Muscle of arm (tissue), 14 donors: ENCODE data around the gene SHKBP1. TPM values are rescaled to one million over a fixed set of nuclear protein-coding genes. Genes with fewer than 3 reads are reported as not detected.
"Not testable (repeated sequence)": the region's sequence is repeated elsewhere in the genome, so short reads cannot be mapped to it uniquely, and the experiment has no call there.

ENCODE experiments used
- DNase-seq: peaks from one replicate; pipeline ENCODE4 v3.0.0-alpha.2; 2013
- long read RNA-seq, 11 donors: transcript quantifications; one replicate each; lab custom pipeline, GENCODE V29; 2026
- polyA plus RNA-seq, 12 donors: library from polyadenylated mRNA; unstranded; fragments of 120-200 nt; gene quantifications; one replicate each; pipeline ENCODE4 v1.2.1, GENCODE V29; 2013; ENCODE audit not compliant: insufficient read length in 12 of 12

The SHKBP1 gene, protein sequence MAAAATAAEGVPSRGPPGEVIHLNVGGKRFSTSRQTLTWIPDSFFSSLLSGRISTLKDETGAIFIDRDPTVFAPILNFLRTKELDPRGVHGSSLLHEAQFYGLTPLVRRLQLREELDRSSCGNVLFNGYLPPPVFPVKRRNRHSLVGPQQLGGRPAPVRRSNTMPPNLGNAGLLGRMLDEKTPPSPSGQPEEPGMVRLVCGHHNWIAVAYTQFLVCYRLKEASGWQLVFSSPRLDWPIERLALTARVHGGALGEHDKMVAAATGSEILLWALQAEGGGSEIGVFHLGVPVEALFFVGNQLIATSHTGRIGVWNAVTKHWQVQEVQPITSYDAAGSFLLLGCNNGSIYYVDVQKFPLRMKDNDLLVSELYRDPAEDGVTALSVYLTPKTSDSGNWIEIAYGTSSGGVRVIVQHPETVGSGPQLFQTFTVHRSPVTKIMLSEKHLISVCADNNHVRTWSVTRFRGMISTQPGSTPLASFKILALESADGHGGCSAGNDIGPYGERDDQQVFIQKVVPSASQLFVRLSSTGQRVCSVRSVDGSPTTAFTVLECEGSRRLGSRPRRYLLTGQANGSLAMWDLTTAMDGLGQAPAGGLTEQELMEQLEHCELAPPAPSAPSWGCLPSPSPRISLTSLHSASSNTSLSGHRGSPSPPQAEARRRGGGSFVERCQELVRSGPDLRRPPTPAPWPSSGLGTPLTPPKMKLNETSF
- 100 to 1,000 TPM in 1 of 12 donors, 10 to 100 TPM in 10, not detected in 1; 12.8 to 160 (median 19.1) TPM for polyA plus RNA-seq
- long read RNA-seq, donor 1, transcript SHKBP1-201 (18 exons, 2,363 nt), result major isoform, 5 of 9 reads
- long read RNA-seq, donor 1, partial matches to known transcripts, result 0 of 9 reads
- long read RNA-seq, donor 1, other reads (novel, unspliced or antisense), result 0 of 9 reads
- long read RNA-seq, donor 2, partial matches to known transcripts, result 0 of 3 reads
- long read RNA-seq, donor 2, other reads (novel, unspliced or antisense), result 0 of 3 reads
- long read RNA-seq, donor 3, result 0 reads
- long read RNA-seq, donor 4, partial matches to known transcripts, result 0 of 2 reads
- long read RNA-seq, donor 4, other reads (novel, unspliced or antisense), result 0 of 2 reads
- long read RNA-seq, donor 5, transcript SHKBP1-201 (18 exons, 2,363 nt), result major isoform, 7 of 8 reads
- long read RNA-seq, donor 5, partial matches to known transcripts, result 0 of 8 reads
- long read RNA-seq, donor 5, other reads (novel, unspliced or antisense), result 0 of 8 reads
- long read RNA-seq, donor 6, transcript SHKBP1-201 (18 exons, 2,363 nt), result major isoform, 5 of 5 reads
- long read RNA-seq, donor 6, partial matches to known transcripts, result 0 of 5 reads
- long read RNA-seq, donor 6, other reads (novel, unspliced or antisense), result 0 of 5 reads
- long read RNA-seq, donor 7, result 0 reads
- long read RNA-seq, donor 8, partial matches to known transcripts, result 0 of 3 reads
- long read RNA-seq, donor 8, other reads (novel, unspliced or antisense), result 0 of 3 reads
- long read RNA-seq, donor 9, partial matches to known transcripts, result 0 of 2 reads
- long read RNA-seq, donor 9, other reads (novel, unspliced or antisense), result 0 of 2 reads
- long read RNA-seq, donor 10, partial matches to known transcripts, result 0 of 2 reads
- long read RNA-seq, donor 10, other reads (novel, unspliced or antisense), result 0 of 2 reads
- long read RNA-seq, donor 11, partial matches to known transcripts, result 0 of 1 reads
- long read RNA-seq, donor 11, other reads (novel, unspliced or antisense), result 0 of 1 reads

DNA sequence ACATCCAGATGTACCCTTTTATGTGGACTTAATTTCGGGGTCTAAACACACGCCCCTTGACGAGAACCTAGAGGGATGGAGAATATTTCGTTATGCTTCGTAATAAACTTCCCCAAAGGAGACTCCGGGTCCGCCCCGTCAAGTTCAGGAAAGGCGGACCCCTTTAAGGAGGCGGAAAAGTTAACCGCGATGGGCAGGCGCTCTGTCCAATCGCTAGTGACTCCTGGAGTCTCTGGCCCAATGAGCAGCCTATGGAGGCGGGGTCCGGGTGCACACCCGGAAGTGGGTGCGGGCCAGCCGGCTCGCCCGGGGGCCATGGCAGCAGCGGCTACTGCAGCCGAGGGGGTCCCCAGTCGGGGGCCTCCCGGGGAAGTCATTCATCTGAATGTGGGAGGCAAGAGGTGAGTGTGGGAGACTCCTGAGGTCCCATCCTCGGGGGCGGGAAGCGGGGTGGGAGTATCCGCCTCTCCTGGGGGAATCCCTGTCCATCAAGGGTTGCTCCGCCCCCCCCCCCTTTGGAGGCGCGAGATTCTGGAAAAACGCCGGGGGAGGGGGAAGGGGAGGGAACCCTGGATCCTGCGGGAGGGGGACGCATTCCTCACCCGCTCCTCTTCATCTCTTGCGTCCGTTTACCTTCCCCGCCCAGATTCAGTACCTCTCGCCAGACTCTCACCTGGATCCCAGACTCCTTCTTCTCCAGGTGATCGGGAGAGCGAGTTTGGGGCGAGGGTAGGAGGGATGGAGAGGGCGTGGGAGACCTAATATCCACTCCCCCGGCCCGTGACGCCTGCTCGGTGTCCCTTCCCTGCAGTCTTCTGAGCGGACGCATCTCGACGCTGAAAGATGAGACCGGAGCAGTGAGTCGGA, at the start of gene SHKBP1:
SHKBP1 (plus strand) TSS at position 289 of the 867 bp plus-strand sequence; CDS start at position 316, 27 bp downstream.
- peak; percentile 97 for DNase-seq

DNA sequence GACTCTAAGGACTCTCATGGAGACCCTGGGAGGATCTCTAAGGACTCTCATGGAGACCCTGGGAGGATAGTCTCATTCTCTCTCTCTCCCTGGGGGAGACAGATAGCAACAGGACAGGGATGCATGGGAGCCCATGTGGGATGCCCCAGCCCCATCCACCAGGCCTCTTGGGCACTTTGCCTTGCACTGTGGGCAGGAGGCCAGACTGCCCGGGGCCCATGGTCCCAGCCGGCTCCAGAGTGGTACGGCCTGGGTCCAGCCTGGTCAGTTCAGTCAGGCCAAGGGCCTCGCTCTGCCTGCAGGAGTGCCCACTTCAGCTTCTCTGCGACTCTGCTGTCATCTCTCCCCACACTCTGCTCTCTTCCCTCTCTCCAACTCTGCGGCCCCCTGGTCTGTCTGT, 48.6 kb upstream of the SHKBP1 start:
- DNase-seq, result no peak

DNA sequence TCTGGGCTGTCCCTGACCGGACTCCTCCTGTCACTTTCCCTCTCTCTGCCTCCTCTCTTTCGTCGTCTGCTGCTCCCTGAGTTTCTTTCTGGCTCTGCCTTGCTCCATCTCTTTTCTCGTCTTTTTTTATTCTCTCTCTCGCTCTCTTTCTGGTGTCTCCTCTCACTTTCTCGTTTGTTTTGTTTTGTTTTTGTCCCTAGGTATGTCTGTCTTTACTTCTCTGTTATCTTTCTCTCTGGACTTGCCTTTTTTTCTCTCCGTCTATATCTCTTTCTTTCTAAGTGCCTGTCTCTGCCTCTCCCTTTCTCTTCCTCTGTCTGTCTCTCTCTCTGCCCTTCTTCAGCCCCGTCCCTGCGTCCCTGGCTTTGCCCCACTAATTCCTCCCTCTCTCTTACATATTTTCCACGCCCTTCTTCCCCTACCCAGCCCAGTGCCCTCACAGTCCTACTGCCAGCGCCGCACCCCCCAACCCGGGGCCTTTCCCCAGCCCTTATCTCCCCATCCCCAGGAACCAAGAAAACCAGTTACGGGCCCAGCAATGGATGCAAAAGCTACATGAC, 48.1 kb upstream of the SHKBP1 start:
- DNase-seq, result no peak

DNA sequence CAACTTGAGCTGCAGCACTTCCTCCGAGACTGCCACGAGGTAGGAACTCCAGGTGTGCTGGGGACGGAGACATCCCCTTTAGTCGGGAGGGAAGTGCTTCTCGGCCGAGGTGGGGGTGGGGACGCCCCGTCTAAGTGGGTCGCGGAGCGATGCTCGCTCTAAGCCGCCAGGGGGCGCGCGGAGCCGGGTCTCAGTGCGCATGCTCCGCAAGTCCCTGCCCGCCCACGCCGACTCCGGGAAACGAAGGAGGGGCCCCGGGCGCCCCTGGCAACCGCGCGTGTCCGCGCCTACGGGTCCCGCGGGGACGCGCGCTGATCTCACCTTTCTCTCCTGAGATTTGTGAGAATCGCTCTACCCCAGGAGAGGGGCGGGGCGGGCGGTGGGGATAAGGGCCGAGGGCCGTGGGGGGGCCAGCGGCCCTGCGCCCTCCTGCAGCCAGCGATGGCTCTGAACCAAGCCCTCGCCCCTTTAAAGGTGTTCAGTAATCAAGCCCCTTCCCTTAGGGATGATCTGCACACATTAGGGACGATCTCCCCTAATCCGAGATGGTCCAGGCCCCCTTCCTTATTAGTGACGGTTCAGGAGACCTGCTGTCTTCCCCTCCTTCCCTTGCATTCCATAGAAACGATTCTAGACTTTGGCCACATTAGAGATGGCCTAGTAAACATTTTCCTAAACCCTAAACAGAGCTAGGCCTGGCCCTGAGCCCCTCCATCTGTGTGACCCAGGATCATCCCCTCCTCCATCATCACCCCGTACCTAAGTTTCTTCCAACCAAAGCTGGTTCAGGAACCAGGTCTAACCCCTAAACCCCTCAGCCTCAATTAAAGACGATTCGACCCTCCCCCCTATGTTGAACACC, 47.3 kb upstream of the SHKBP1 start:
- peak; percentile 91 for DNase-seq

DNA sequence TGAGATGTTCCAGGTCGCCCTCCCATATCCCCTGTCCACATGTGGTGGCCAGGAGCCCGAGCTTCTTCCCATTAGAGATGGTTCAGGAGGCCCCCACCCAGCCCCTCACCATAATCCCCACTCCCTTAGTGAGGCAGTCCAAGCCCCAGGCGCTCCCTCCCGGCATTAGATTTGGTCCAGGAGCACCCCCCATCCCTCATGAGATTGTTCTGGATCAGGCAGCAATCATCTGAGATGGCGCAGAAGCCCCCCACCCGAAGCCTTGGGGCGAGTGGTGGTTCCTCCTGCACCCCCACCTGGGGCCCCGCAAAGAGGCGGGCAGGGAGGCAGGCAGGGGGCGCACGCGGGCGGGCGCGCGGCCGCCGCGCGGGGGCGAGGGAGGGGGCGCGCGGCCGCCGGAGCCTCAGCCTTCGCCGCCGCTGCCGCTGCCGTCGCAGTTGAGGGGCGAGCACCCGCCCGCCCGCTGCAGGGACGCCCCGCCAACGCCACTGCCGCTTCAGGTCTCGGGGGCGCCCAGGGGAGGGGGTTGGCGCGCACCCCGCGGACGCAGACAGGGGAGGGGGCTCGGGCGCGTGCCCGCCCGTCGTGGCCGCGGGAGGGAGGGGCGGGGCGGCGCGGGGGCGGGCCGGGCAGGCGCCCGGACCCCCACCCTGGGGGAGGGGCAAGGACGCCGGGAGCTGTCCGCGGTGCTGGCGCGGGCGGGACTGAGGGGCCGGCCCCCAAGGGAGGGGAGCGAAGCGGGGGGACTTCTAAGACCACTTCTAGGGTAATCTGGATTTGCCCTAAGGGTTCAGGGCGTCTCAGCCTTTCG, 46.4 kb upstream of the SHKBP1 start:
- DNase-seq, result no peak

DNA sequence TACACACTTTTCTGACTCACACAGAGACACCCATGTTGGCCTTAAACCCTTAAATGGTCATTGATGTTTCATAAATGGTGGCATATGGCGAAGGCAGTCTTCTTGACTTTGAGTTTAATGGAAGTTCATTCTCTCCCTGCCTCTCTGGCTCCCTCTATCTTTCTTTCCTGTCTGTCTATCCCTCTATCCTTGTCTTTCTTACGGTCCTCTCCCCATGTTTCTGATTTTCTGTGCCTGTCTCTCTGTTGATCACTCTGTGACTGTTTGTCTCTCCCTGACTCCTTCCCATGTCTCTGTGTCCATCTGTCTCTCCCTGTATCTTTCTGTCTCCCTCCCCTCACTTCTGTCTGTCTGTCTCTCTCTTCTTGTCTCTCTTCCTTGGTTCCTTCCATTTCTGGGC, 43.2 kb upstream of the SHKBP1 start:
- DNase-seq, result no peak

DNA sequence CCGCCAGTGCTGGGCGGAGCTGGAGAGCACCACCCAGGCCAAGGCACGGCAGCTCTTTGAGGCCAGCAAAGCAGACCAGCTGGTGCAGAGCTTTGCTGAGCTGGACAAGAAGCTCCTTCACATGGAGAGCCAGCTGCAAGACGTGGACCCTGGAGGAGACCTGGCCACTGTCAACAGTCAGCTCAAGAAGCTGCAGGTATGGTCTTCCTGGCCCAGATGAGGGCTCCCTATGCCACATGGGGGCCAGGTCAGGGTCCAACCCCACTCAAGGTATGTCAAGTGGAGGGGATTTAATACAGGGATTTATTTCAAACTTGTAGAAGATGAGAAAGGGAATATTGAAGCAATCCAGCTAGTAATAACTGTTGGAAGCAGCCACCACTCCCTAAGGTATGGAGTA, 42.5 kb upstream of the SHKBP1 start:
- no peak for DNase-seq

DNA sequence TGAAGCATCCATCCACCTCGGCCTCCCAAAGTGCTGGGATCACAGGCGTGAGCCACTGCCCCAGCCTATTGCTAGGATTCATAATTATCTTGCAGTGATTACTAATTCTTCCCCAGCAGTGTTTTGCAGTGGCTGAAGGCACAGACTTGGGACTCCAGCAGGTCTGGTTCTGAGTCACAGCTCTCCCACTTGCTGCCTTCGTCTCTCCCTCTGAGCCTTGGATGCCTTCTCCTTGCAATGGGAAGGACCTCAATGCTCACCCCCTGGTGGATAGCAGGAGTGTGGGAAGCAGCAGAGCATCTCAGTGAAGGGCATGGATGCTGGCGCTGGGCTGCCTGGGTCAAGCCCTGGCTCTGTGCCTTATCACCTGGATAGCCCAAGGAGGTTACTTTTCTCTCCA, 37.6 kb upstream of the SHKBP1 start:
- no peak for DNase-seq

DNA sequence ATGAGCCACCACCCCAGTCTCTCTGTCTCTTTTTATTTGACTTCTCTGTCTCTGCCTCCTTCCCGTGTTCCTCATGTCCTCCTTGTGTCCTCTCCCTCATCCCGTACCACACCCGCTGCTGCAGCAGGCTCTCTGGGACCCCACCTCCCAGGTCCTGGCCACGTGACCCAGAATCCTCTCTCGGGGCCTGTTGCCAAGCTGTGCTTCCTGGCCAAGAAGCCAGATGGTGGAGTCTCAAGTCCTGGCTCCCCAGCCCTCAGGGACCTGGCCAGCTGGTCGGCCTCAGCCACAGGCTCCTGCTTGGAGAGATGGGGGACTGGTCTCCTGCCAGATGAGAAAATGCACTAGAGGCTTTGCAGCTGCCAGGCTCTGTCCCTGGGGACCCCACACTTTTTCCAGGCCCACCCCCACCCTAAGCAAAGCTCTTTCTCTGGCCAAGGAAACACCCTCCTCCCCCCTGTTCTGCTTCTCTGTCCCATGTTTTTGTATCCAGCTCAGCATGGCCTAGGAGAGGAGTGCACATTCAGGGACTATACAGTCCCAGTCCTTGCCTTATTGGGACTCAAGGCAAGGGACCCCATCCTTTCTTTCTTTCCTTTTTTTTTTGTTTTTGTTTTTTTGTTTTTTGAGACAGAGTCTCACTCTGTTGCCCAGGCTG, 34.3 kb upstream of the SHKBP1 start:
- no peak for DNase-seq

DNA sequence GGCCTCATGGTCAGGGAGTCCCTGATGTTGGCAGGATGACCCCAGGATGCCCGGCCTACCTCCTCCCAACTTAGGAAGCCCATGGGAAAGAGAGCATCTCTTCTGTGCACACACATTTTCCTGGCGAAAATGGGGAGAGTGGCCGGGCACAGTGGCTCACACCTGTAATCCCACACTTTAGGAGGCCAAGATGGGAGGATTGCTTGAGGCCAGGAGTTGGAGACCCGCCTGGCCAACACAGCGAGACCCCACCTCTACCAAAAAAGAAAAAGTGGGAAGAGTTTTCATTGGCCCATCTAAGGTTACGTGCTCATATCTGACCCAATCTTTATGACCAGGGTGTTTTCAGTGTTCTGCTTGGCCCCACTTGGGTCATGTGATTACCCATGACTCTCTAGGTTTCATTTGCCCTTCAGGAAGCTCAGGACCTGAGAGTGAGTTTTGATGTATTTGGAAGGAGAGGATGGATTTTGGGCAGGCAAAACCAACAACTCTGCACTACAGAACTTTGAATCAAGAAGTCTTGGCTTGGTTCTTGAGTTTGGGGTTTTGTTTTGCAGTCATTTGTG, 33.6 kb upstream of the SHKBP1 start:
- DNase-seq, result no peak

DNA sequence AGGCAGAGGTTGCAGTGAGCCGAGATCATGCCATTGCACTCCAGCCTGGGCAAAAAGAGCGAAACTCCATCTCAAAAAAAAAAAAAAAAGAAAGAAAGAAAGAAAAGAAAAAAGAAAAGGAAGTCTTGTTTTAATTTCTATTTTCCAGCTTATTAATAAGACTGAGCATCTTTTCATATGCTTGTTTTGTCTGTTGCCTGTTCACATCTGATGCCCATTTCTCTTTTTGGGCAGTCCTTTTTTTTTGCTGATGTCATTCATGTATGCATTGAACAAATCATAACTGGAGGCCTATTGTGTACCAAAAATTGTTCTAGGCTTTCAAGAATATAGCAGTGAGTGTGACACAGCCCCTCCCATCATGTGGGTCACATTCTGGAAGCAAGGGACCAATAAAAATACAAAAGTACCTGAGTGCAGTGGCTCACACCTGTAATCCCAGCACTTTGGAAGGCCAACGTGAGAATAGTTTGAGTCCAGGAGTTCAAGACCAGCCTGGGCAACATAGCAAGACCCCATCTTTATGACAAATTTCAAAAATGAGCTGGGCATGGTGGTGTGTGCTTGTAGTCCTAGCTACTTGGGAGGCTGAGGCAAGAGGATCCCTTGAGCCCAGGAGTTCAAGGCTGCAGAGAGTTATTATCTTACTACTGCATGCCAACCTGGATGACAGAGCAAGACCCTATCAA, 30.4 kb upstream of the SHKBP1 start:
- not testable (repeated sequence) for DNase-seq

DNA sequence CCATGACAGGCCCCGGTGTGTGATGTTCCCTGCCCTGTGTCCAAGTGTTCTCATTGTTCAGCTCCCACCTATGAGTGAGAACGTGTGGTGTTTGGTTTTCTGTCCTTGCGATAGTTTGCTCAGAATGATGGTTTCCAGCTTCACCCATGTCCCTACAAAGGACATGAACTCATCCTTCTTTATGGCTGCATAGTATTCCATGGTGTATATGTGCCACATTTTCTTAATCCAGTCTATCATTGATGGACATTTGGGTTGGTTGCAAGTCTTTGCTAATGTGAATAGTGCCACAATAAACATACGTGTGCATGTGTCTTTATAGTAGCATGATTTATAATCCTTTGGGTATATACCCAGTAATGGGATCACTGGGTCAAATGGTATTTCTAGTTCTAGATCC, 29.5 kb upstream of the SHKBP1 start:
- not testable (repeated sequence) for DNase-seq

DNA sequence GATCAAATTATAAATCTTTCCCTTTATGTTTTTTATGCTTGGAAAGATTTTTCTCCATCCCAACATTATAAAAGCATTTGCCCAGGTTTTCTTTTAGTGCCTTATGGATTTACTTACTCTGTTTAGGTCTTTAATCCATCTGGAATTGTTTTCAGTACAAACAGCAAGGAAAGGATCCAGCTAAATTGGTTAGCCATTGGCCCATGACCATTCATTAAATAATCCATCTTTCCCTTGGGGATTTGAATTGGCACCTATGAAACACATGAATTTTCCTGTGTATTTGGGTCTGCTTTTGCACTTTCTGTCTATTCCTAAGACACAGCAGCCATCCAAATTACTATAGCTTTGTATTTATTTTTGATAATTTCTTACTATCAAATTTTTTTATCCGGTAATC, 28.8 kb upstream of the SHKBP1 start:
- DNase-seq, result no peak

DNA sequence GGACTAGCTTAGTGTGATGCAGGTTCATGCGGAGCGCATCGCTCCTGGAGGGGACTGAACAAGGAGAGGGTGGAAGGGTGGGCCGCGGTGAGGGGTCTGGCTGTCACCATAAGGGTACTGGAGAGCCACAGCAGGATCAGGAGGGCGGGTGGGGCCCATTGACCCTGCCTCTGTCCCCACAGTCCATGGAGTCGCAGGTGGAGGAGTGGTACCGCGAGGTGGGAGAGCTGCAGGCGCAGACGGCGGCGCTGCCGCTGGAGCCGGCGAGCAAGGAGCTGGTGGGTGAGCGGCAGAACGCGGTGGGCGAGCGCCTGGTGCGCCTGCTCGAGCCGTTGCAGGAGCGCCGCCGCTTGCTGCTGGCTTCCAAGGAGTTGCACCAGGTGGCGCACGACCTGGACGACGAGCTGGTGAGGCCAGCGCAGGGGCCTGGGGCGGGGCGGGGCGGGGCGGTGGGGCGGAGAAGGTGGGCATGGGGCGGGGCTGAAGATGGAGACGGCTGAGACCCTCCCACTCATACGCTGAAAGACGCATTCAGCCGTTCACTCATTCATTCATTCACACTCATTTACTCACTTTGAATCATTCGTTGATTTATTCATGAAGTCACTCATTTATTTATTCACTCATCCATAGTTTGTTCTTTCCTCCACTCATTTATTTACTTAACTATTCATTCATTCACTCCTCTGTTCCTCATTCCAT, 27.5 kb upstream of the SHKBP1 start:
- no peak for DNase-seq

DNA sequence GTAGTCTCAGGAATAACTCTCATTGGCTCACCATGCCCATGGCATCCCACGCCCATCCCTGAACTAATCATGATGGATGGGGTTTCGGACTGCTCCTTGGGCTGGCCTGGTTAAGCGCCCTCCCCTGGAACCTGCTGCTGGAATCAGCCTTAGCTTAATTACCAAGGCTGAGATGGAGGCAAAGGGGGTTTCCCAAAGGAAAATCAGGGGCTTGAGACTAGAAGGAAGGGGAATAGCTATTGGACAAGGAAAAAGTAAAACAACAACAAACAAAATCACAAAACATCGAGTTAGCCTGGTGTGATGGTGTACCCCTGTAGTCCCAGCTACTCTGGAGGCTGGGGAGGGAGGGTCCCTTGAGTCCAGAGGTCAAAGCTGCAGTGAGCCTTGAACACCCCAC, 25.7 kb upstream of the SHKBP1 start:
- no peak for DNase-seq

DNA sequence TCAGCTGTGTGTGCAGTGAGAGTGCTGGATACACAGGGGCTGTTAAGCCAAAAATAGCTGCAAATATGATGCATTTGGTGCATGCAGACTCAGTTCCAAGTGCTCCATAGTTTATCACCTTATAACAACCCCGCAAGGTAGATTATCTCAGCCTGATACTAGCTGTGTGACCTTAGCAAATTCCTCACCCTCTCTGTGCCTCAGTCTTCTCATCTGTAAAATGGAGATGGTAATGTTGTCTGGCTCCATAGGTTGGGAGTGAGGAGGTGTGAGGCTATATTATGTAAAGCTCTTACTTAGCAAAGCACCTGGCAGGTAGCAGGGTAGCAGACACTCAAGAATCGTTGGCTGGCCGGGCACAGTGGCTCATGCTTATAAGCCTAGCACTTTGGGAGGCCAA, 23.8 kb upstream of the SHKBP1 start:
- DNase-seq, result no peak
